Muscle of leg (tissue), 11 donors: ENCODE measurements around the gene STUM. TPM values are rescaled to one million over a fixed set of nuclear protein-coding genes. Genes with fewer than 3 reads are reported as not detected.
"Not testable (repeated sequence)": the region's sequence is repeated elsewhere in the genome, so short reads cannot be mapped to it uniquely, and the experiment has no call there.

Experiments used
- DNase-seq: peaks from one replicate; pipeline ENCODE4 v3.0.0; 2013
- H3K27ac ChIP-seq: one replicate; pipeline ENCODE4 v1.5.1; 2013; ENCODE audit warnings: mild to moderate bottlenecking, low read length, control low read depth
- H3K27me3 ChIP-seq: one replicate; pipeline ENCODE4 v1.6.1; 2013; ENCODE audit warnings: low read length; ENCODE audit not compliant: control insufficient read depth, insufficient read depth
- H3K36me3 ChIP-seq: one replicate; pipeline ENCODE4 v1.6.1; 2013; ENCODE audit warnings: low read length; ENCODE audit not compliant: control insufficient read depth, insufficient read depth
- H3K4me1 ChIP-seq: one replicate; pipeline ENCODE4 v1.6.1; 2013; ENCODE audit warnings: low read length; ENCODE audit not compliant: control insufficient read depth, insufficient read depth
- H3K4me3 ChIP-seq: one replicate; pipeline ENCODE4 v1.5.1; 2013; ENCODE audit warnings: low read length, control low read depth
- H3K9me3 ChIP-seq: replicated peaks from 2 replicates; pipeline ENCODE4 v1.6.1; 2013; ENCODE audit warnings: low read depth, low read length; ENCODE audit not compliant: control insufficient read depth
- WGBS: methylation state at CpG from one replicate; pipeline ENCODE4 v1.1.5; 2013; ENCODE audit warnings: missing lambda C conversion rate; ENCODE audit not compliant: insufficient coverage; 5-methylcytosine and 5-hydroxymethylcytosine counted together
- polyA plus RNA-seq, 8 donors: library from polyadenylated mRNA; unstranded; fragments of 120-200 nt; gene quantifications; one replicate each; pipeline versions ENCODE4 v1.2.1 to v1.2.3, GENCODE V29; 2013; ENCODE audit warnings: inconsistent platforms in 1 of 8, low replicate concordance in 1 of 8; ENCODE audit not compliant: insufficient read length in 8 of 8, insufficient read depth in 1 of 8
- total RNA-seq: library from RNA; stranded (reverse); fragments of 120-200 nt; gene quantifications from one replicate; pipeline ENCODE4 v1.2.4, GENCODE V29; 2013

The STUM gene
- total and polyA plus RNA-seq, 9 donors, result 4.7 to 14.6 (median 9.2) TPM

- no peaks in the 10 kb centered on the region for H3K9me3 ChIP-seq
- no peaks in the 10 kb centered on the region for H3K27me3 ChIP-seq
- peak; percentile 1 for DNase-seq
- H3K27ac ChIP-seq, result no peak overlapping the region
- H3K4me1 ChIP-seq, result peaks cover 59% of the 10 kb centered on the region
- H3K4me3 ChIP-seq, result no peak overlapping the region
- H3K36me3 ChIP-seq, result peaks cover 46% of the 10 kb centered on the region
- WGBS, result 78% methylated on average over 6 of the region's 11 CpGs
These were observed 86.9 kb downstream of the STUM start for GRCh38 chr1:226635456-226635941.

- Histone ChIP-seq H3K27me3 (no peaks in the 10 kb centered on the region), H3K4me3 (no peak overlapping the region), H3K4me1 (peaks cover 62% of the 10 kb centered on the region), H3K9me3 (no peaks in the 10 kb centered on the region), H3K36me3 (peaks cover 50% of the 10 kb centered on the region), H3K27ac (no peak overlapping the region)
- DNase-seq, result no peak
- 84% methylated on average over 1 of the region's 1 CpG for WGBS
These were observed 88.2 kb downstream of the STUM start for GRCh38 chr1:226636847-226637096.

- H3K4me1 ChIP-seq, result peaks cover 65% of the 10 kb centered on the region
- peaks cover 52% of the 10 kb centered on the region for H3K36me3 ChIP-seq
- DNase-seq, result peak; percentile 77
- peak overlapping the region; percentile 73 for H3K27ac ChIP-seq
- no peaks in the 10 kb centered on the region for H3K27me3 ChIP-seq
- no peaks in the 10 kb centered on the region for H3K9me3 ChIP-seq
- no peak overlapping the region for H3K4me3 ChIP-seq
- WGBS, result 56% methylated on average over 28 of the region's 29 CpGs
These were observed 88.8 kb downstream of the STUM start for GRCh38 chr1:226637147-226637935.

- no peaks in the 10 kb centered on the region for H3K9me3 ChIP-seq
- H3K27ac ChIP-seq, result peak overlapping the region; percentile 73
- DNase-seq, result peak; percentile 87
- WGBS, result 32% methylated on average over 10 of the region's 10 CpGs
- no peak overlapping the region for H3K4me3 ChIP-seq
- H3K4me1 ChIP-seq, result peaks cover 71% of the 10 kb centered on the region
- H3K36me3 ChIP-seq, result peaks cover 52% of the 10 kb centered on the region
- H3K27me3 ChIP-seq, result no peaks in the 10 kb centered on the region
These were observed 89.5 kb downstream of the STUM start for GRCh38 chr1:226638001-226638601.

- H3K36me3 ChIP-seq, result peaks cover 50% of the 10 kb centered on the region
- H3K27ac ChIP-seq, result peak overlapping the region; percentile 73
- H3K4me3 ChIP-seq, result no peak overlapping the region
- H3K4me1 ChIP-seq, result peaks cover 72% of the 10 kb centered on the region
- DNase-seq, result no peak
- H3K27me3 ChIP-seq, result no peaks in the 10 kb centered on the region
- WGBS, result 72% methylated on average over 16 of the region's 16 CpGs
- H3K9me3 ChIP-seq, result no peaks in the 10 kb centered on the region
These were observed 90.0 kb downstream of the STUM start for GRCh38 chr1:226638608-226639007.

- H3K27ac ChIP-seq, H3K4me3 ChIP-seq, H3K9me3 ChIP-seq, DNase-seq, H3K27me3 ChIP-seq: not testable (repeated sequence)
- H3K4me1 ChIP-seq, result peaks cover 72% of the 10 kb centered on the region
- 88% methylated on average over 6 of the region's 8 CpGs for WGBS
- peaks cover 52% of the 10 kb centered on the region for H3K36me3 ChIP-seq
These were observed 90.6 kb downstream of the STUM start for GRCh38 chr1:226639206-226639605.

- Histone ChIP-seq H3K36me3 (peaks cover 51% of the 10 kb centered on the region), H3K27ac (no peak overlapping the region), H3K9me3 (no peaks in the 10 kb centered on the region), H3K4me1 (peaks cover 73% of the 10 kb centered on the region), H3K27me3 (no peaks in the 10 kb centered on the region), H3K4me3 (no peak overlapping the region)
- WGBS, result 96% methylated on average over 16 of the region's 18 CpGs
- DNase-seq, result no peak
These were observed 91.1 kb downstream of the STUM start for GRCh38 chr1:226639631-226640061.

GRCh38 chr1:226640321-226641136 is 92.0 kb downstream of the STUM start:
- H3K36me3 ChIP-seq, result peaks cover 58% of the 10 kb centered on the region
- H3K9me3 ChIP-seq, result no peaks in the 10 kb centered on the region
- no peak overlapping the region for H3K4me3 ChIP-seq
- 71% methylated on average over 17 of the region's 23 CpGs for WGBS
- H3K4me1 ChIP-seq, result peaks cover 81% of the 10 kb centered on the region
- peak overlapping the region; percentile 42 for H3K27ac ChIP-seq
- peak; percentile 61 for DNase-seq
- no peaks in the 10 kb centered on the region for H3K27me3 ChIP-seq

- H3K27me3 ChIP-seq, result no peaks in the 10 kb centered on the region
- peaks cover 87% of the 10 kb centered on the region for H3K4me1 ChIP-seq
- DNase-seq, result no peak
- peak overlapping the region; percentile 20 for H3K27ac ChIP-seq
- 90% methylated on average over 21 of the region's 23 CpGs for WGBS
- no peak overlapping the region for H3K4me3 ChIP-seq
- no peaks in the 10 kb centered on the region for H3K9me3 ChIP-seq
- peaks cover 57% of the 10 kb centered on the region for H3K36me3 ChIP-seq
These were observed 93.2 kb downstream of the STUM start for GRCh38 chr1:226641671-226642231.

GRCh38 chr1:226642421-226642820 is 93.9 kb downstream of the STUM start:
- Histone ChIP-seq H3K36me3 (peaks cover 58% of the 10 kb centered on the region), H3K27me3 (no peaks in the 10 kb centered on the region), H3K9me3 (no peaks in the 10 kb centered on the region), H3K4me1 (peaks cover 82% of the 10 kb centered on the region), H3K4me3 (no peak overlapping the region), H3K27ac (no peak overlapping the region)
- 87% methylated on average over 6 of the region's 8 CpGs for whole genome bisulfite sequencing
- no peak for DNase-seq
